Measurements from ENCODE around the gene IQCN.

GRCh38 chr19:18273561-18274218 is 562 bp downstream of the IQCN start:
- TF ChIP-seq ZNF121 (tag by site-specific recombination; IDR thresholded peaks at IDR 0.05) (no peak), YY1 (tag by site-specific recombination; IDR thresholded peaks at IDR 0.05) (no peak), ZNF133 (tag by site-specific recombination; IDR thresholded peaks at IDR 0.05) (no peak), SCRT1 (tag by site-specific recombination; IDR thresholded peaks at IDR 0.05; ENCODE audit: borderline replicate concordance) (no peak), ZBTB26 (tag by site-specific recombination; optimal IDR thresholded peaks at IDR 0.05) (no peak), ZNF274 (IDR thresholded peaks at IDR 0.05; ENCODE audit: low read length) (no peak), ZNF274 (tag by site-specific recombination; IDR thresholded peaks at IDR 0.05; ENCODE audit: borderline replicate concordance) (no peak), ZNF184 (tag by site-specific recombination; IDR thresholded peaks at IDR 0.05) (no peak), BCL11A (tag by site-specific recombination; IDR thresholded peaks at IDR 0.05; ENCODE audit: low read depth) (no peak), ZNF266 (tag by site-specific recombination; IDR thresholded peaks at IDR 0.05; ENCODE audit: low read depth) (no peak)
